ENCODE data around the gene SCYGR2. TPM values are rescaled to one million over a fixed set of nuclear protein-coding genes. Genes with fewer than 3 reads are reported as not detected.

The SCYGR2 gene
- total RNA-seq, 1 donor from 2014 or later: not detected

Other genes starting within 250 kb of the SCYGR2 start
- 0.32 TPM for gene TM4SF20, start 219.6 kb upstream of the SCYGR2 start, total RNA-seq
- not detected for gene SCYGR1, start 210.9 kb upstream of the SCYGR2 start, total RNA-seq
- gene AGFG1, start 126.7 kb upstream of the SCYGR2 start, total RNA-seq: 274 TPM
- not detected for gene SCYGR3, start 15.9 kb downstream of the SCYGR2 start, total RNA-seq
- not detected for gene SCYGR4, start 18.6 kb downstream of the SCYGR2 start, total RNA-seq
- not detected for gene SCYGR5, start 67.9 kb downstream of the SCYGR2 start, total RNA-seq
- 349 TPM for gene SLC19A3, start 119.1 kb downstream of the SCYGR2 start, total RNA-seq
- not detected for gene SCYGR6, start 125.9 kb downstream of the SCYGR2 start, total RNA-seq
- not detected for gene SCYGR7, start 129.4 kb downstream of the SCYGR2 start, total RNA-seq
- not detected for gene SCYGR8, start 147.0 kb downstream of the SCYGR2 start, total RNA-seq
- 2.1 TPM for gene CCL20, start 214.9 kb downstream of the SCYGR2 start, total RNA-seq